ENCODE data around the gene PAK5.

The PAK5 gene

DNA sequence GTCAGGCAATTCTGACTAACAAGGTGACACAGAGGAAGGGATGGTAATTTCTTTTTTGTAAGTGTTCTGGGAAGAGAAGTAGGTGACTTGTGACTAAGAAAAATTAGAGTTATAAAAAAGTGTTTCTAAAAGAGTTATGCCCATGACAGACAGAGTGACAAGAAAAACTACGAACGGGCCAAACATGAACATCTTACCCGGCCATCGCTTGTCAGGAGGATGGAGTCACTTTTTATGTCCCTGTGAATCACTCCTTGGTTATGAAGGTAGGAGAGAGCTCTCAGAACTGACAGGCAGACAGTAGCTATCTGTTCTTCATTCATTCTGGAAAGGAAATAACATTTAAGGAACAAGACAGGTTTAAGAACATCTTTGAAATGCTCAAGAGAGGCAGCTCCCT is 281.5 kb downstream of the PAK5 start:
- no peak for TF ChIP-seq CTCF (IDR thresholded peaks at IDR 0.05; ENCODE audit: control insufficient read depth, insufficient read depth, low read depth, low read length, missing control alignments)
- DNase-seq (ENCODE audit: low read depth) = no peak
- no peak overlapping the region for H3K4me3 ChIP-seq (ENCODE audit: control insufficient read depth, low read depth, low read length)

GRCh38 chr20:9555781-9556180 is 283.1 kb downstream of the PAK5 start:
- no peak for DNase-seq (ENCODE audit: low read depth)
- H3K4me3 ChIP-seq (ENCODE audit: control insufficient read depth, low read depth, low read length) = no peak overlapping the region
- TF ChIP-seq CTCF (IDR thresholded peaks at IDR 0.05; ENCODE audit: control insufficient read depth, insufficient read depth, low read depth, low read length, missing control alignments) = no peak

DNA sequence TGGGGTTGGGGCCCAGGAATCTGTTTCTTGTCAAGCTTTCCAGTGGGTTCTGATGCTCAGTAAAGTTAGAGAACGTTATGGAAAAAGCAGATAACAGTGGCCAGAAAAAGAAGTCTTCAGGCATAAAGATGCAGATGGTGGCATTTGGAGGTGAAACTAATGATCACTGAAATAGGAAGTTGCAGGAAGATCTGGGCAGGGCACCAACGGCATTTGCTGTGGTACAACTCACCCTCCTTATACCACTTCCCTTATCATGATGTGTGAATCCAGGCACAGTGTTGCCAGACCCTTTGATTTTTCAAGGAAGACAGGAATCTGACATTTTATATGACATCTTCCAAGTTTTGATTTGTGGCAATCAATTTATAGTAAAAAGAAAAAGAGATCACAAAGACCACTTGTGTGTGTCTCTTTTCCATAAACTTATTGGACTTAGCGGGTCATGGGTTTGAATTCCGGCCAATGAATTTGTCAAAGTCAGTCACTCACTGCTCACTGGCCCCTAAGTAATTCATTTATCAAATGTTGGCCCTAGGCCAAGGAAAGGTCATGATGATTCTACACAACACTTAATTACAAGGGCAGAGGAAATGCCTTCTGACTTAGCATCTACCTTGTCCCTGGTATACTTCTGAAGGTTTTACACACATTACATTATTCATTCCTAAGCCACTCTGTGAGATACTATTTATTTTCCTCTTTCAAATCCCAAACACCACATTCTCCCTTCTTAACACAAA is 286.9 kb downstream of the PAK5 start:
- no peak overlapping the region for H3K4me3 ChIP-seq (ENCODE audit: control insufficient read depth, low read depth, low read length)
- no peak for TF ChIP-seq CTCF (IDR thresholded peaks at IDR 0.05; ENCODE audit: control insufficient read depth, insufficient read depth, low read depth, low read length, missing control alignments)
- DNase-seq (ENCODE audit: low read depth) = no peak

- no peak for TF ChIP-seq CTCF (IDR thresholded peaks at IDR 0.05; ENCODE audit: control insufficient read depth, insufficient read depth, low read depth, low read length, missing control alignments)
- no peak overlapping the region for H3K4me3 ChIP-seq (ENCODE audit: control insufficient read depth, low read depth, low read length)
- no peak for DNase-seq (ENCODE audit: low read depth)
These were observed 288.0 kb downstream of the PAK5 start for GRCh38 chr20:9550871-9551270.

DNA sequence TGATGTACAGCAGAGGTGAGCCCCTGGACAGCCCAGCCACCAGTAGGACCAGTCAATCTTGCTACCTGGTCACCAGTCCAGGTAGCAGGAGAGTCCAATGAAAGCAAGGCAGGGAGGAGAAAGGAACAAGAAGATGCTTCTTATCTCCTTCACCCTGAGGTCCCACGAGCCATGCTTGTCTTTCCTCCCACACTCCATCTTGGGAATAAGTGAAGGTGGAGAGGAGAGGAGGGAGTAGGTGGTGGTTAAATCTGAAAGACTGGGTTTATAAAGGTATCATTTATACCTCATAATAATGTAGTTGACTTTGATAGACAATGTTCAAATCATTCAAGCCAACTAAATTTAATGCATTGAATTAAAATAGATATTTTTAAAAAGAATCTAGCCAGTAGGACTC is 288.6 kb downstream of the PAK5 start:
- no peak overlapping the region for H3K4me3 ChIP-seq (ENCODE audit: control insufficient read depth, low read depth, low read length)
- no peak for DNase-seq (ENCODE audit: low read depth)
- no peak for TF ChIP-seq CTCF (IDR thresholded peaks at IDR 0.05; ENCODE audit: control insufficient read depth, insufficient read depth, low read depth, low read length, missing control alignments)

- TF ChIP-seq CTCF (IDR thresholded peaks at IDR 0.05; ENCODE audit: control insufficient read depth, insufficient read depth, low read depth, low read length, missing control alignments) = no peak
- no peak for DNase-seq (ENCODE audit: low read depth)
These were observed 295.7 kb downstream of the PAK5 start for GRCh38 chr20:9543214-9543613.

More at GRCh38 chr20:9543214-9543613, 295.7 kb downstream of the PAK5 start:
- no peak overlapping the region for H3K4me3 ChIP-seq (ENCODE audit: control insufficient read depth, low read depth, low read length)
